Transverse colon (tissue), 3 donors: ENCODE results near the gene ANKRD10.
"Not testable (repeated sequence)": the region's sequence is repeated elsewhere in the genome, so short reads cannot be mapped to it uniquely, and the experiment has no call there.

Source experiments
- EP300 ChIP-seq: sonication (generic); formaldehyde crosslinking; IDR thresholded peaks from one replicate; pipeline ENCODE4 v1.6.1; 2017; ENCODE audit warnings: antibody characterized with exemption, low read depth
- POLR2A ChIP-seq: fragments of 450-650 bp; IDR thresholded peaks from one replicate; pipeline ENCODE4 v1.6.1; 2016; ENCODE audit warnings: antibody characterized with exemption, mild to moderate bottlenecking, moderate library complexity
- TF ChIP-seq, protein P1 (sequence below), 5 experiments: fragments of 200-600 bp in 3 of 5; fragments of 450-650 bp in 2 of 5; sonication (generic) in 3 of 5; IDR thresholded peaks; 1 replicate in 2 of 5; 2 replicates in 3 of 5; pipeline ENCODE4 v1.5.1; 2016 to 2017; ENCODE audit warnings: antibody characterized with exemption in 5 of 5, inconsistent platforms in 3 of 5, mild to moderate bottlenecking in 2 of 5, moderate library complexity in 1 of 5

DNA sequence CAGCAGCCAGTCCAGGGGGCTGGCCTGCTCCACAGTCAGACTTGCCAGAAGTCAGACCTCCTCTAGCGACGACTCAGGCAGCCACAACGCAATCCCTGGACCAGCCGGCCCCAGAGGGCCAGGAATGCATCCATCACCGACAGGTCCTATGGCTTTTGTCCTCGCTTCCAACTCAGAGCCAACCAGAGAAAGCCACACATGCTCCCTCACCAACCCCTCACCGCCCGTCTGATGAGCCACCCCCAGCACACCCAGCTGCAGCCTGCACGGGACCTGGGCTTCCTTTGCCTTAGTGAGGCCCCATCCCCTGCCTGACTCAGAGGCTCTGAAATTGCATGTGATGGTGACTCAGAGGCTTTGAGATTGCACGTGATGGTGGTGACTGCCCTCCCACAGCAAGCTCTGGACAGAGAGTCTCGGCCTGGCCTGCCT lies 40.2 kb upstream of the ANKRD10 start:
- not testable (repeated sequence) for TF ChIP-seq POLR2A, EP300
- TF ChIP-seq, protein P1, sequence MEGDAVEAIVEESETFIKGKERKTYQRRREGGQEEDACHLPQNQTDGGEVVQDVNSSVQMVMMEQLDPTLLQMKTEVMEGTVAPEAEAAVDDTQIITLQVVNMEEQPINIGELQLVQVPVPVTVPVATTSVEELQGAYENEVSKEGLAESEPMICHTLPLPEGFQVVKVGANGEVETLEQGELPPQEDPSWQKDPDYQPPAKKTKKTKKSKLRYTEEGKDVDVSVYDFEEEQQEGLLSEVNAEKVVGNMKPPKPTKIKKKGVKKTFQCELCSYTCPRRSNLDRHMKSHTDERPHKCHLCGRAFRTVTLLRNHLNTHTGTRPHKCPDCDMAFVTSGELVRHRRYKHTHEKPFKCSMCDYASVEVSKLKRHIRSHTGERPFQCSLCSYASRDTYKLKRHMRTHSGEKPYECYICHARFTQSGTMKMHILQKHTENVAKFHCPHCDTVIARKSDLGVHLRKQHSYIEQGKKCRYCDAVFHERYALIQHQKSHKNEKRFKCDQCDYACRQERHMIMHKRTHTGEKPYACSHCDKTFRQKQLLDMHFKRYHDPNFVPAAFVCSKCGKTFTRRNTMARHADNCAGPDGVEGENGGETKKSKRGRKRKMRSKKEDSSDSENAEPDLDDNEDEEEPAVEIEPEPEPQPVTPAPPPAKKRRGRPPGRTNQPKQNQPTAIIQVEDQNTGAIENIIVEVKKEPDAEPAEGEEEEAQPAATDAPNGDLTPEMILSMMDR (IDR thresholded peaks at IDR 0.05) = not testable (repeated sequence)
